Measurements from ENCODE around the gene SIN3B.
A peak's percentile ranks its signal among the peaks of the same experiment; 100 is the strongest.

DNA sequence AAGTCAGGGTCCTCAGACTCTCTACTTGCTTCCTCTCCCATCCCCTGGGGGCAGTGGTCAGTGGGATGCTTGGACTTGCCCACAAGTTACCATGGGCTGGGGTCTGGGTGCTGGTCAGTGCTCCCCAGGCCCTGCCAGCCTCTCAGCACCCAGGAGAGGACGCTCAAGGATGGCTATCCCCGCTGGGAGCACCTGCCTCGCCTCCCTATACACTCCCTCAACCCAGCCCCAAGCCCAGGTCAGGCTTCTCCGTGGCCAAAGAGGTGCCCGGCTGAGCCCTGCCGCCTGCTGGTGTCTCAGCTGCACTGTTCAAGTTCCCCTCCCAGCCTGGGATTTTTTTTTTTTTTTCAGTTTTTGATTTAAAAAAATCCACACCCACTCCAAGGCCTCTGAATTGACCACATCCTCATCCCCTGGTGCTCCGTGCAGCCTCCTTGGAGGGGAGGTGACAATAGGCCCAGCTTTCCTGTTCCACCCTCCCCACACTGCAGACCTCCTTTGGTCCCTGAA, 70.4 kb downstream of the SIN3B start:
- TF ChIP-seq, protein P1, sequence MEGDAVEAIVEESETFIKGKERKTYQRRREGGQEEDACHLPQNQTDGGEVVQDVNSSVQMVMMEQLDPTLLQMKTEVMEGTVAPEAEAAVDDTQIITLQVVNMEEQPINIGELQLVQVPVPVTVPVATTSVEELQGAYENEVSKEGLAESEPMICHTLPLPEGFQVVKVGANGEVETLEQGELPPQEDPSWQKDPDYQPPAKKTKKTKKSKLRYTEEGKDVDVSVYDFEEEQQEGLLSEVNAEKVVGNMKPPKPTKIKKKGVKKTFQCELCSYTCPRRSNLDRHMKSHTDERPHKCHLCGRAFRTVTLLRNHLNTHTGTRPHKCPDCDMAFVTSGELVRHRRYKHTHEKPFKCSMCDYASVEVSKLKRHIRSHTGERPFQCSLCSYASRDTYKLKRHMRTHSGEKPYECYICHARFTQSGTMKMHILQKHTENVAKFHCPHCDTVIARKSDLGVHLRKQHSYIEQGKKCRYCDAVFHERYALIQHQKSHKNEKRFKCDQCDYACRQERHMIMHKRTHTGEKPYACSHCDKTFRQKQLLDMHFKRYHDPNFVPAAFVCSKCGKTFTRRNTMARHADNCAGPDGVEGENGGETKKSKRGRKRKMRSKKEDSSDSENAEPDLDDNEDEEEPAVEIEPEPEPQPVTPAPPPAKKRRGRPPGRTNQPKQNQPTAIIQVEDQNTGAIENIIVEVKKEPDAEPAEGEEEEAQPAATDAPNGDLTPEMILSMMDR (IDR thresholded peaks at IDR 0.05): peak; percentile 60
- TF ChIP-seq SIN3A (IDR thresholded peaks at IDR 0.05; ENCODE audit: borderline replicate concordance, low read depth, low read length): no peak
- no peak for TF ChIP-seq FOXM1 (IDR thresholded peaks at IDR 0.05; ENCODE audit: low read depth)
- no peak for TF ChIP-seq GABPA (IDR thresholded peaks at IDR 0.05; ENCODE audit: low read depth)
- TF ChIP-seq JUND (IDR thresholded peaks at IDR 0.05): no peak
- TF ChIP-seq RAD21 (IDR thresholded peaks at IDR 0.05; ENCODE audit: low read length): peak; percentile 63
- no peak for TF ChIP-seq RCOR1 (IDR thresholded peaks at IDR 0.05; ENCODE audit: low read length)
- TF ChIP-seq POLR2AphosphoS5 (IDR thresholded peaks at IDR 0.05; ENCODE audit: low read depth, low read length): no peak
- no peak for TF ChIP-seq YY1 (IDR thresholded peaks at IDR 0.05; ENCODE audit: low read depth)
- TF ChIP-seq EP300 (IDR thresholded peaks at IDR 0.05; ENCODE audit: borderline replicate concordance in 1 of 2, low read depth in 1 of 2, low read length in 1 of 2): no peak

Data from SK-N-SH (cell line).